ENCODE measurements around the gene RAB6D.

Gene RAB6D

DNA sequence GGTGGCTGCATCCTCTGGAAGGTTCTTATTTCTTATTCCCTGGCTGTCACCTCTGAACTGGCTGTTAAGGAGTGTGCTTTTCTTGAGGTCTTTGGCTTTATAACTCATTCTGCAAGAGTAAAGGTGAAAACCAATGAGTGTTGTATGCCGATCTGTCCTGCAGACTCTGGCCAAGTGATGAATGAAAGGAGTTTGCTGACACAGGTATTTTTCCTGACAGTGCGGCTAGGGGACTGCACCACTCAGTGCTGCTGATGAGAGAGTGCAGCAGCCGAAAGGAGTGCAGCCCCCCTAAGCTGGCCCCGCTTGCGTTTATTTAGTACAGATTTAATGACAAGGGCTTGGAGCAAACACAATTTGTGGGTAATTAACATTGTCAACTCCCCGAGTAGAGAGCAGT lies 41.8 kb downstream of the RAB6D start:
- TF ChIP-seq ZBTB7A (IDR thresholded peaks at IDR 0.05; ENCODE audit: low read depth) (no peak), TEAD4 (IDR thresholded peaks at IDR 0.05) (no peak), CREB1 (IDR thresholded peaks at IDR 0.05; ENCODE audit: low read depth) (no peak), CEBPB (IDR thresholded peaks at IDR 0.05) (no peak)
- TF ChIP-seq, protein P1, sequence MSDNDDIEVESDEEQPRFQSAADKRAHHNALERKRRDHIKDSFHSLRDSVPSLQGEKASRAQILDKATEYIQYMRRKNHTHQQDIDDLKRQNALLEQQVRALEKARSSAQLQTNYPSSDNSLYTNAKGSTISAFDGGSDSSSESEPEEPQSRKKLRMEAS (IDR thresholded peaks at IDR 0.05) = no peak

All from Ishikawa (cell line).